ENCODE measurements around the gene NR2F1.

Gene NR2F1

DNA sequence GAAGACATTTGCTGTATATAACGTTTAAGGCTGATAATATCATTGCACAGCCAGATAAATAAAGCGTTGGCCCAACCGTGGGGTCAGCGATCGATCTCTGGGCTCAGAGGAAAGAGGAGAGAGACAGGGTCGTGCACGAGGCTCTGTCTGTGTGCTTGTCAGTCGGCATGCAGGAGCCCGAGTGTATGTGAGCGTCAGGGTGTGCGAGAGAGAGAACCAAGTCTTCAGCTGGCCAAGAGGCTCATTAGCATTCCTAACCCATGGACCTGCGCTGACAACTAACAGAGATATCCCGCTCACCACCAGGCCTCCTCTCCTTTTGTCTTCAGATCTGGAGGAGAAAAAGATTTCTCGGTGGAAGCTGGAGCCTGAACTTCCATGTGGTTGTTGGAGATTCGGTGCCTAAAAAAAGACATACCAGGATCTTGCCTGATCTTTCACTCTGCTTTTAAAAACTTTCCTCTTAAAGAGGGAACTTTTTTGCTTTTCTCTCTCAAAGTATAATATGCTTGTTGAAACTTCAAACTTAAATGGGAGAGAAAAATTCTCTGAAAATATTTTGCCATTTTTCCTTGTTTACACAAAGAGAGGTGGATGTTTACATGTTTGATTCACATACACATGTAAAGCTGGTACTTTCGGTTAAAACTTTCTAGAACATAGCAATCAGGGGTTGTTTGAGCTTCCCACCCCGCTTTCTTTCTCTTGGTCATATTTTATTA is 16.5 kb downstream of the NR2F1 start:
- TF ChIP-seq, protein P1, sequence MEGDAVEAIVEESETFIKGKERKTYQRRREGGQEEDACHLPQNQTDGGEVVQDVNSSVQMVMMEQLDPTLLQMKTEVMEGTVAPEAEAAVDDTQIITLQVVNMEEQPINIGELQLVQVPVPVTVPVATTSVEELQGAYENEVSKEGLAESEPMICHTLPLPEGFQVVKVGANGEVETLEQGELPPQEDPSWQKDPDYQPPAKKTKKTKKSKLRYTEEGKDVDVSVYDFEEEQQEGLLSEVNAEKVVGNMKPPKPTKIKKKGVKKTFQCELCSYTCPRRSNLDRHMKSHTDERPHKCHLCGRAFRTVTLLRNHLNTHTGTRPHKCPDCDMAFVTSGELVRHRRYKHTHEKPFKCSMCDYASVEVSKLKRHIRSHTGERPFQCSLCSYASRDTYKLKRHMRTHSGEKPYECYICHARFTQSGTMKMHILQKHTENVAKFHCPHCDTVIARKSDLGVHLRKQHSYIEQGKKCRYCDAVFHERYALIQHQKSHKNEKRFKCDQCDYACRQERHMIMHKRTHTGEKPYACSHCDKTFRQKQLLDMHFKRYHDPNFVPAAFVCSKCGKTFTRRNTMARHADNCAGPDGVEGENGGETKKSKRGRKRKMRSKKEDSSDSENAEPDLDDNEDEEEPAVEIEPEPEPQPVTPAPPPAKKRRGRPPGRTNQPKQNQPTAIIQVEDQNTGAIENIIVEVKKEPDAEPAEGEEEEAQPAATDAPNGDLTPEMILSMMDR (IDR thresholded peaks at IDR 0.05) = no peak
- no peak for TF ChIP-seq ZFX (IDR thresholded peaks at IDR 0.05; ENCODE audit: borderline replicate concordance)
- H3K27ac ChIP-seq = no peak overlapping the region

DNA sequence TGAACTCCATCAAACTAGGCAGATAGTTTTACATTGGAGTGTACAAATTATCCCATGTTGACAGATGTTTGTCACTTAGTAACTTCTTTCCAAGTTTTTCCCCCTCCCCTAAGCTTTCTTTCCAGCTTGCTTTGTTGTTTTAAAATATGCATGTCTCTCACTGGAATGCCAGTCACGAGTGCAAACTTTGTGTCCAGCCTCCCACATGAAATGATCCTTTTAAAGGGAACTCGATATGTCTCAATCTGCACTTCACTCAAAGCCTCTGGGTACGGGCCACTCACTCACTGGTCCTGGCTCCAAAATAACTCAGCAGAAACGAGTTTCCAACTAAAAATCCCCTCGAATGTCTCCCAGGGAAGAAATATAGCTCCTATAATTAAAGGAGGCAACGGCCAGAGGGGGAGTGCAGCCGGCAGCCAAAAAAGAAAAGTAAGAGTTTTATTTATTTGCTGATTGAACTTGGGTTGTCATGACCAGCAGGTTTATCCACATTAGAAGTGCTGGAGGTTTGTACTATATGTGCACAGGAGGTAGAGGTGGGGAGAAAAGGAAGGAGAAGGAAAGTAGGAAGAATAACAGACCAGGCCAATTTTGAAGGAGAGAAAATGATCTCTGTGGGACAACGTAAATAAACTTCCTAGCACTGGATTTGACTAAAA is 17.5 kb downstream of the NR2F1 start:
- no peak for TF ChIP-seq ZFX (IDR thresholded peaks at IDR 0.05; ENCODE audit: borderline replicate concordance)
- TF ChIP-seq, protein P1 (IDR thresholded peaks at IDR 0.05) = no peak
- H3K27ac ChIP-seq = no peak overlapping the region

GRCh38 chr5:93601071-93601801 is 18.2 kb downstream of the NR2F1 start:
- TF ChIP-seq, protein P1 (IDR thresholded peaks at IDR 0.05) = no peak
- TF ChIP-seq ZFX (IDR thresholded peaks at IDR 0.05; ENCODE audit: borderline replicate concordance) = no peak
- no peak overlapping the region for H3K27ac ChIP-seq

GRCh38 chr5:93601802-93602155 is 18.8 kb downstream of the NR2F1 start:
- TF ChIP-seq, protein P1 (IDR thresholded peaks at IDR 0.05) = no peak
- TF ChIP-seq ZFX (IDR thresholded peaks at IDR 0.05; ENCODE audit: borderline replicate concordance) = no peak
- H3K27ac ChIP-seq = no peak overlapping the region

DNA sequence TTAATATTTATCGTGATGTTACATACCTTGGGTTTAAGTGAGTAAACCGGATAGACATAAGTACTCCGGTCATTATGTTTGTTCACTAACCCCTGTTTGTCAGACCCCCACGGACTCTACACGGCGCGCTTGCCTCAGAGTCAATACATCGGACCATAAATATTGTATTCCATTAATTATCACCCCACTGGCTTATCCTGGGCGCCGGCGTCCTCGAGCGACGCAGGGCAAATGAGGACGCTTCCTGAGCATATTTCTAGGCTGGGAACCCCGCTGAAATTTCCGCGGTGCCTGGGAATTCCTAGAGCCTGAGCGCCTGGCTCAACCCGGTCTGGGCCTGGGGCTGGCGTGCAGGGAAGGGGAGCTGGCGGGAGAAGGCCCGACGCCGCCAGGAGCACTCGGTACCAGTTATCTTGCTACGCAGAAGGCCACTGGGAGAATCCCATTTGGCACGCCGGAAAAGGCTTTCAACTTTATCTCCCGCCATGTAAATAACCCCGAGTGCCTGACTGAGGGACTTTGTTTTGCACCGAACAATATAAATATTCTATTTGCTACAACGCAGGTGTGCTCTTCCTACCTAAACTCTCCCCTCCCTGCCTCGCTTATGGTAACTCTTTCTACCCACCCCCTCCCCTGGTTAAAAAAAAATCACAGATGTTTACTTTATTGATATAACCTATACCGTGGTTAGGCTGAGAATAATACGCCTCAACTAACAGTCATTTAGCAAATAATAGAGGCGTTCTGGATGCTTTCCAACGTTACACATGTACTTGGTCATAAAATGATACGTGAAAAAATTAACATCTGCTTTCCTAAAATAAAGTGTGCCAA is 19.4 kb downstream of the NR2F1 start:
- no peak overlapping the region for H3K27ac ChIP-seq
- no peak for TF ChIP-seq ZFX (IDR thresholded peaks at IDR 0.05; ENCODE audit: borderline replicate concordance)
- TF ChIP-seq, protein P1 (IDR thresholded peaks at IDR 0.05) = no peak

DNA sequence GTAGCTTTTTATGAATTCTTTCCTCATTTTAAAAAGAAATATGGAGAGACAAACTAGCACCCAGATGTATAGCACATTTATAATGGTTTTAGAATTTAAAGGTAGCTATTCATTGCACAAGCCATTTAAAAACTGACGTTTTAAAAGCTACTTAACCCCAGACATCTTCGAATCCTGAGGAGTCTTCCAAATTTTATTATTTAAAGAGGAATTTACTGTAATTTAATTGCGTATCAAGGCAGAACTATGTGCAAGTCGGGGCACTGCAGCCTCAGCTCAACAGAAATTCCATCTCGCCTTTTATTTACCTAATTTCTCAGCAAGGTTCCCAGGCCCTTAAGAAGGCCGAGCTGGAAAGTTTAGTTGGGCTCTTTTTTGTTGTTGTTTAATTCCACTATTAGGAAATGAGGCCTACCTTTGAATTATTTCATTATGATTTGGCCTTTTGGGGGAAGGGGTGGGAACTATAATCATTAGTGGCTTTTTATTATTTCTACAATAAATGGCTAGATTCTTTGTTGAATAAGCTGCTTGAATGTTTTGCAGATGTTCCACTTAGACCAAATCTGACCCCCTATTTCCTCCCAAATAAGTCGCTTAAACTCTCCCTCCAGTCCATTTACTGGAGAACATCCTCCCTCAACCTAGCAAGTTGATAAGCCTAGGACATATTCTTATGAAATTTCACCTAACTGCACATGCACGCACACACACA is 20.2 kb downstream of the NR2F1 start:
- H3K27ac ChIP-seq = no peak overlapping the region
- TF ChIP-seq, protein P1 (IDR thresholded peaks at IDR 0.05) = no peak
- no peak for TF ChIP-seq ZFX (IDR thresholded peaks at IDR 0.05; ENCODE audit: borderline replicate concordance)

All from 22Rv1 (cell line).